Astrocyte (in vitro differentiated cells and primary cell): ENCODE measurements around the gene CDO1. TPM values are rescaled to one million over a fixed set of nuclear protein-coding genes. Genes with fewer than 3 reads are reported as not detected.

ENCODE experiments used
- DNase-seq: peaks from one replicate; pipeline ENCODE4 v3.0.0-alpha.2; 2010; ENCODE audit warnings: low read depth
- FAIRE-seq: peaks from 2 replicates; lab custom pipeline; 2011; peaks lifted over from hg19 to GRCh38; lab: Jason Lieb, UNC
- H2AFZ ChIP-seq: 2 replicates; pipeline ENCODE4 v1.6.0; 2012; ENCODE audit warnings: low read depth, low read length, inconsistent platforms
- H3K27ac ChIP-seq: 2 replicates; pipeline ENCODE4 v1.5.1; 2011; ENCODE audit warnings: low read depth, low read length, inconsistent platforms
- H3K27me3 ChIP-seq: 2 replicates; pipeline ENCODE4 v1.6.0; 2011; ENCODE audit warnings: low read length, inconsistent platforms; ENCODE audit not compliant: insufficient read depth
- H3K36me3 ChIP-seq: 2 replicates; pipeline ENCODE4 v1.5.1; 2011; ENCODE audit warnings: low read length, inconsistent platforms; ENCODE audit not compliant: insufficient read depth
- H3K4me1 ChIP-seq: 2 replicates; pipeline ENCODE4 v1.5.1; 2011; ENCODE audit warnings: low read length, inconsistent platforms; ENCODE audit not compliant: insufficient read depth
- H3K4me2 ChIP-seq: 2 replicates; pipeline ENCODE4 v1.6.0; 2012; ENCODE audit warnings: low read length, inconsistent platforms
- H3K4me3 ChIP-seq: 2 replicates; pipeline ENCODE4 v1.5.1; 2011; ENCODE audit warnings: low read depth, mild to moderate bottlenecking, low read length, inconsistent platforms; ENCODE audit not compliant: insufficient read depth
- H3K79me2 ChIP-seq: 2 replicates; pipeline ENCODE4 v1.6.0; 2012; ENCODE audit warnings: mild to moderate bottlenecking, low read length, inconsistent platforms; ENCODE audit not compliant: insufficient read depth
- H3K9ac ChIP-seq: 2 replicates; pipeline ENCODE4 v1.6.0; 2012; ENCODE audit warnings: mild to moderate bottlenecking, low read length, inconsistent platforms
- H3K9me3 ChIP-seq: 2 replicates; pipeline ENCODE4 v1.5.1; 2012; ENCODE audit warnings: low read depth, mild to moderate bottlenecking, low read length, inconsistent platforms; ENCODE audit not compliant: insufficient read depth
- H4K20me1 ChIP-seq: 2 replicates; pipeline ENCODE4 v1.6.0; 2012; ENCODE audit warnings: low read length, inconsistent platforms; ENCODE audit not compliant: insufficient read depth
- H3K27ac Mint-ChIP-seq: one replicate; pipeline ENCODE4 v1.8.0; 2021; ENCODE audit warnings: mild to moderate bottlenecking, mixed read lengths; ENCODE audit not compliant: unreplicated experiment
- H3K27me3 Mint-ChIP-seq: one replicate; pipeline ENCODE4 v1.8.0; 2021; ENCODE audit warnings: low read depth, mixed read lengths; ENCODE audit not compliant: unreplicated experiment
- H3K36me3 Mint-ChIP-seq: one replicate; pipeline ENCODE4 v1.8.0; 2021; ENCODE audit warnings: low read depth, mixed read lengths; ENCODE audit not compliant: unreplicated experiment
- H3K4me1 Mint-ChIP-seq: one replicate; pipeline ENCODE4 v1.8.0; 2021; ENCODE audit warnings: low read depth, mixed read lengths; ENCODE audit not compliant: unreplicated experiment
- H3K4me3 Mint-ChIP-seq: one replicate; pipeline ENCODE4 v1.8.0; 2021; ENCODE audit warnings: mild to moderate bottlenecking, moderate library complexity, mixed read lengths; ENCODE audit not compliant: unreplicated experiment
- H3K9me3 Mint-ChIP-seq: one replicate; pipeline ENCODE4 v1.8.0; 2021; ENCODE audit warnings: mild to moderate bottlenecking, mixed read lengths; ENCODE audit not compliant: unreplicated experiment
- EZH2 ChIP-seq: IDR thresholded peaks from 2 replicates; pipeline ENCODE4 v1.6.1; 2012; ENCODE audit warnings: mild to moderate bottlenecking, low read length, inconsistent platforms; ENCODE audit not compliant: insufficient read depth
- total RNA-seq: library from RNA; stranded (reverse); gene quantifications from 2 replicates; pipeline ENCODE4 v1.2.1, GENCODE V29; 2021
- TF ChIP-seq, protein P1 (sequence below): IDR thresholded peaks from 2 replicates; pipeline ENCODE4 v1.5.1; 2011; ENCODE audit warnings: low read depth, mild to moderate bottlenecking, inconsistent platforms, low read length, moderate library complexity; ENCODE audit not compliant: insufficient read depth

CDO1 gene
- total RNA-seq, 1 donor from 2014 or later = 6.1 TPM

GRCh38 chr5:115787426-115787825, 29.0 kb downstream of the CDO1 start:
- Mint-ChIP-seq H3K27ac (no peak overlapping the region), H3K4me1 (peaks cover 2% of the 10 kb centered on the region), H3K36me3 (no peaks in the 10 kb centered on the region), H3K27me3 (peaks cover 2% of the 10 kb centered on the region), H3K9me3 (no peaks in the 10 kb centered on the region), H3K4me3 (no peak overlapping the region)
- H4K20me1 ChIP-seq = no peaks in the 10 kb centered on the region
- DNase-seq = no peak
- TF ChIP-seq, protein P1, sequence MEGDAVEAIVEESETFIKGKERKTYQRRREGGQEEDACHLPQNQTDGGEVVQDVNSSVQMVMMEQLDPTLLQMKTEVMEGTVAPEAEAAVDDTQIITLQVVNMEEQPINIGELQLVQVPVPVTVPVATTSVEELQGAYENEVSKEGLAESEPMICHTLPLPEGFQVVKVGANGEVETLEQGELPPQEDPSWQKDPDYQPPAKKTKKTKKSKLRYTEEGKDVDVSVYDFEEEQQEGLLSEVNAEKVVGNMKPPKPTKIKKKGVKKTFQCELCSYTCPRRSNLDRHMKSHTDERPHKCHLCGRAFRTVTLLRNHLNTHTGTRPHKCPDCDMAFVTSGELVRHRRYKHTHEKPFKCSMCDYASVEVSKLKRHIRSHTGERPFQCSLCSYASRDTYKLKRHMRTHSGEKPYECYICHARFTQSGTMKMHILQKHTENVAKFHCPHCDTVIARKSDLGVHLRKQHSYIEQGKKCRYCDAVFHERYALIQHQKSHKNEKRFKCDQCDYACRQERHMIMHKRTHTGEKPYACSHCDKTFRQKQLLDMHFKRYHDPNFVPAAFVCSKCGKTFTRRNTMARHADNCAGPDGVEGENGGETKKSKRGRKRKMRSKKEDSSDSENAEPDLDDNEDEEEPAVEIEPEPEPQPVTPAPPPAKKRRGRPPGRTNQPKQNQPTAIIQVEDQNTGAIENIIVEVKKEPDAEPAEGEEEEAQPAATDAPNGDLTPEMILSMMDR = no peak
- TF ChIP-seq EZH2 = no peak
- peaks cover 5% of the 10 kb centered on the region for H3K27me3 ChIP-seq
- FAIRE-seq = no peak
- H2AFZ ChIP-seq = no peak overlapping the region
- no peak overlapping the region for H3K27ac ChIP-seq
- H3K4me3 ChIP-seq = no peak overlapping the region
- no peak overlapping the region for H3K9ac ChIP-seq
- H3K9me3 ChIP-seq = no peaks in the 10 kb centered on the region
- H3K4me1 ChIP-seq = no peaks in the 10 kb centered on the region
- no peaks in the 10 kb centered on the region for H3K36me3 ChIP-seq
- H3K79me2 ChIP-seq = no peaks in the 10 kb centered on the region
- H3K4me2 ChIP-seq = no peak overlapping the region

GRCh38 chr5:115785381-115786065, 30.9 kb downstream of the CDO1 start:
- Mint-ChIP-seq H3K9me3 (no peaks in the 10 kb centered on the region), H3K27me3 (no peaks in the 10 kb centered on the region), H3K4me1 (peaks cover 2% of the 10 kb centered on the region), H3K4me3 (no peak overlapping the region), H3K27ac (no peak overlapping the region), H3K36me3 (no peaks in the 10 kb centered on the region)
- Histone ChIP-seq H2AFZ (peak overlapping the region; percentile 33), H3K9me3 (no peaks in the 10 kb centered on the region), H3K4me1 (no peaks in the 10 kb centered on the region), H3K79me2 (no peaks in the 10 kb centered on the region), H3K4me2 (no peak overlapping the region), H3K9ac (no peak overlapping the region), H4K20me1 (no peaks in the 10 kb centered on the region), H3K4me3 (no peak overlapping the region), H3K36me3 (no peaks in the 10 kb centered on the region), H3K27me3 (peaks cover 5% of the 10 kb centered on the region), H3K27ac (no peak overlapping the region)
- DNase-seq (no peak), FAIRE-seq (no peak)
- no peak for TF ChIP-seq EZH2
- TF ChIP-seq, protein P1 = no peak

DNA sequence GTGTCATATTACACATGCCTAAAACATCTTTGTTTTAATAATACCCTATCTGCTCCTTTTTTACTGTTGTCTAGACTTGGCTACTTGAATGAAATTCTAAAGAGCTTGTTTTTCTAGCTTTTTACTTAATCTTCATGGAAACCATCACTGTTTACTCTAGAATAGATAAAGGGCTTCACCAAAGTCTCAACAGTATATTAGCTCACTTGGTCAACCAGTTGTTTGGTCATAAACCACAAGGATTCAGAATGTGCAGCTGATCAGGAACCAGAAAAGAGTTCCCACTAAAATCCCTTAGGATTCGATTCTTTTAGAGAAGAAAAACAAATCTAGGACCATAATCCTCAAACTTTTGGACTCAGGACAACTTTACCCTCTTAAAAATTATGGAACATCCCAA, 38.0 kb downstream of the CDO1 start:
- no peaks in the 10 kb centered on the region for H3K27me3 ChIP-seq
- no peak overlapping the region for H3K9ac ChIP-seq
- H2AFZ ChIP-seq = no peak overlapping the region
- H3K36me3 ChIP-seq = no peaks in the 10 kb centered on the region
- Mint-ChIP-seq H3K27me3 (no peaks in the 10 kb centered on the region), H3K4me3 (no peak overlapping the region), H3K27ac (no peak overlapping the region), H3K4me1 (no peaks in the 10 kb centered on the region), H3K36me3 (no peaks in the 10 kb centered on the region), H3K9me3 (no peaks in the 10 kb centered on the region)
- H4K20me1 ChIP-seq = no peaks in the 10 kb centered on the region
- peak; percentile 21 for DNase-seq
- no peaks in the 10 kb centered on the region for H3K4me1 ChIP-seq
- no peaks in the 10 kb centered on the region for H3K9me3 ChIP-seq
- no peak overlapping the region for H3K4me2 ChIP-seq
- no peak for FAIRE-seq
- H3K4me3 ChIP-seq = no peak overlapping the region
- H3K79me2 ChIP-seq = no peaks in the 10 kb centered on the region
- no peak overlapping the region for H3K27ac ChIP-seq
- TF ChIP-seq, protein P1 = no peak
- TF ChIP-seq EZH2 = no peak
